ENCODE measurements around the gene CACNA1F.

The CACNA1F gene

GRCh38 chrX:49264460-49264859, 31.3 kb upstream of the CACNA1F start, which contains the start of gene FOXP3:
TSS of gene FOXP3 (minus strand) at chrX:49264710. CDS start at chrX:49258505, 6,205 bp downstream.
- Histone ChIP-seq H3K27me3 (ENCODE audit: insufficient read depth, poor library complexity, severe bottlenecking) (no peaks in the 10 kb centered on the region), H3K27ac (ENCODE audit: poor library complexity, severe bottlenecking) (no peak within 1 kb of the TSS), H3K36me3 (ENCODE audit: low read depth) (no peaks in the 10 kb centered on the region), H3K4me1 (ENCODE audit: insufficient read depth, poor library complexity, severe bottlenecking) (no peaks in the 10 kb centered on the region), H3K9me3 (ENCODE audit: severe bottlenecking) (no peaks in the 10 kb centered on the region), H3K4me3 (ENCODE audit: severe bottlenecking) (no peak within 1 kb of the TSS)
- TF ChIP-seq CTCF (IDR thresholded peaks at IDR 0.05; ENCODE audit: poor library complexity, severe bottlenecking) = no peak
- ATAC-seq (ENCODE audit: low read depth) (no peak), DNase-seq (ENCODE audit: low spot score) (no peak)

GRCh38 chrX:49263631-49264030, 30.5 kb upstream of the CACNA1F start:
- H3K9me3 ChIP-seq (ENCODE audit: severe bottlenecking) = no peaks in the 10 kb centered on the region

GRCh38 chrX:49262603-49263002, 29.5 kb upstream of the CACNA1F start:
- no peaks in the 10 kb centered on the region for H3K4me1 ChIP-seq (ENCODE audit: insufficient read depth, poor library complexity, severe bottlenecking)
- H3K4me3 ChIP-seq (ENCODE audit: severe bottlenecking) = no peak overlapping the region
- H3K9me3 ChIP-seq (ENCODE audit: severe bottlenecking) = no peaks in the 10 kb centered on the region
- H3K27ac ChIP-seq (ENCODE audit: poor library complexity, severe bottlenecking) = no peak overlapping the region
- no peaks in the 10 kb centered on the region for H3K27me3 ChIP-seq (ENCODE audit: insufficient read depth, poor library complexity, severe bottlenecking)
- TF ChIP-seq CTCF (IDR thresholded peaks at IDR 0.05; ENCODE audit: poor library complexity, severe bottlenecking) = no peak
- no peak for DNase-seq (ENCODE audit: low spot score)
- H3K36me3 ChIP-seq (ENCODE audit: low read depth) = no peaks in the 10 kb centered on the region
- ATAC-seq (ENCODE audit: low read depth) = no peak

More at GRCh38 chrX:49263631-49264030, 30.5 kb upstream of the CACNA1F start:
- Histone ChIP-seq H3K4me1 (ENCODE audit: insufficient read depth, poor library complexity, severe bottlenecking) (no peaks in the 10 kb centered on the region), H3K4me3 (ENCODE audit: severe bottlenecking) (no peak overlapping the region), H3K27me3 (ENCODE audit: insufficient read depth, poor library complexity, severe bottlenecking) (no peaks in the 10 kb centered on the region), H3K27ac (ENCODE audit: poor library complexity, severe bottlenecking) (no peak overlapping the region), H3K36me3 (ENCODE audit: low read depth) (no peaks in the 10 kb centered on the region)
- no peak for TF ChIP-seq CTCF (IDR thresholded peaks at IDR 0.05; ENCODE audit: poor library complexity, severe bottlenecking)
- DNase-seq (ENCODE audit: low spot score) (no peak), ATAC-seq (ENCODE audit: low read depth) (no peak)

- Histone ChIP-seq H3K27me3 (ENCODE audit: insufficient read depth, poor library complexity, severe bottlenecking) (no peaks in the 10 kb centered on the region), H3K27ac (ENCODE audit: poor library complexity, severe bottlenecking) (no peak overlapping the region), H3K36me3 (ENCODE audit: low read depth) (no peaks in the 10 kb centered on the region), H3K4me3 (ENCODE audit: severe bottlenecking) (no peak overlapping the region), H3K9me3 (ENCODE audit: severe bottlenecking) (no peaks in the 10 kb centered on the region), H3K4me1 (ENCODE audit: insufficient read depth, poor library complexity, severe bottlenecking) (no peaks in the 10 kb centered on the region)
- no peak for TF ChIP-seq CTCF (IDR thresholded peaks at IDR 0.05; ENCODE audit: poor library complexity, severe bottlenecking)
- ATAC-seq (ENCODE audit: low read depth) (no peak), DNase-seq (ENCODE audit: low spot score) (no peak)
Measured at GRCh38 chrX:49260221-49260985, 27.3 kb upstream of the CACNA1F start.

- DNase-seq (ENCODE audit: low spot score) (no peak), ATAC-seq (ENCODE audit: low read depth) (no peak)
- Histone ChIP-seq H3K9me3 (ENCODE audit: severe bottlenecking) (no peaks in the 10 kb centered on the region), H3K4me3 (ENCODE audit: severe bottlenecking) (no peak overlapping the region), H3K36me3 (ENCODE audit: low read depth) (no peaks in the 10 kb centered on the region), H3K27ac (ENCODE audit: poor library complexity, severe bottlenecking) (no peak overlapping the region), H3K4me1 (ENCODE audit: insufficient read depth, poor library complexity, severe bottlenecking) (no peaks in the 10 kb centered on the region), H3K27me3 (ENCODE audit: insufficient read depth, poor library complexity, severe bottlenecking) (no peaks in the 10 kb centered on the region)
- TF ChIP-seq CTCF (IDR thresholded peaks at IDR 0.05; ENCODE audit: poor library complexity, severe bottlenecking) = no peak
Measured at GRCh38 chrX:49258749-49259124, 25.6 kb upstream of the CACNA1F start.
